Vein endothelial cell (primary cell): ENCODE results near the gene OR8S1. TPM values are rescaled to one million over a fixed set of nuclear protein-coding genes. Genes with fewer than 3 reads are reported as not detected.

Experiments
- total RNA-seq: library from RNA; depleted of rRNA; stranded (reverse); fragments of >200 nt; gene quantifications from 2 replicates; pipeline ENCODE4 v1.2.3, GENCODE V29; 2012

Gene OR8S1
- total RNA-seq, result not detected in 2 replicates

DNA sequence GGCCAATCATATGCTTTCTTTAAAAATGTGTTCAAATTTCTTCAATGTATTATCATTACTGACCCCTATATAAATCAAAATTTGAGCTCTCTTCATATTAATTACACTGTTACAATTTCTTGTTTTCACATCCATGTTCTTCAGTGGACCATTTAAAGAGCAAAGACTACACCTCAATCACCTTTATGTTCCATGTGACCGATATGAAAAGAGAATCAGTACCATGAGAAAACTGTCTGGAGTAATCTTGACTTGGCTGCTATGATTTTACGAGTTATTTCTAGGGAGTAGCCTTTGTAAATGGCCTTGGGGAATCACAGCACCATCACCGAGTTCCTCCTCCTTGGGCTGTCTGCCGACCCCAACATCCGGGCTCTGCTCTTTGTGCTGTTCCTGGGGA, at the start of gene OR8S1:
Gene OR8S1 (plus strand): TSS at position 301 of the 400 bp plus-strand sequence. CDS start 0 bp downstream, at position 301.

GRCh38 chr12:48482198-48482597, 43.2 kb upstream of the OR8S1 start, which contains the start of gene C12orf54:
TSS of gene C12orf54 (plus strand) at chr12:48482498. CDS start at chr12:48483297, 799 bp downstream.

GRCh38 chr12:48569946-48570345, 44.5 kb downstream of the OR8S1 start, which contains the start of gene LALBA:
TSS of gene LALBA (minus strand) at chr12:48570046. CDS start at chr12:48570020, 26 bp downstream.

Other genes starting within 250 kb of the OR8S1 start
- 3.4 and 3.9 TPM in 2 replicates for gene ZNF641, start 174.7 kb upstream of the OR8S1 start, total RNA-seq
- gene ANP32D, start 53.1 kb upstream of the OR8S1 start, total RNA-seq, result not detected in 2 replicates
- gene C12orf54, start 43.1 kb upstream of the OR8S1 start, total RNA-seq, result not detected in 2 replicates
- gene LALBA, start 44.4 kb downstream of the OR8S1 start, total RNA-seq, result not detected in 2 replicates
- 49.2 and 62.1 TPM in 2 replicates for gene KANSL2, start 156.6 kb downstream of the OR8S1 start, total RNA-seq
- 34.9 and 43.1 TPM in 2 replicates for gene CCNT1, start 191.1 kb downstream of the OR8S1 start, total RNA-seq